ENCODE data around the gene UVRAG. TPM values are rescaled to one million over a fixed set of nuclear protein-coding genes. Genes with fewer than 3 reads are reported as not detected.
"Not testable (repeated sequence)": the region's sequence is repeated elsewhere in the genome, so short reads cannot be mapped to it uniquely, and the experiment has no call there.

The UVRAG gene
- total RNA-seq, 1 donor from 2014 or later = 44.7 TPM

GRCh38 chr11:75873417-75874221, 58.6 kb downstream of the UVRAG start:
- no peak for DNase-seq (ENCODE audit: extremely low read depth, low read depth, low spot score)

- DNase-seq (ENCODE audit: extremely low read depth, low read depth, low spot score) = no peak
Observed at GRCh38 chr11:75874684-75875341, 59.8 kb downstream of the UVRAG start.

GRCh38 chr11:75877327-75877726, 62.3 kb downstream of the UVRAG start:
- not testable (repeated sequence) for DNase-seq (ENCODE audit: extremely low read depth, low read depth, low spot score)

- not testable (repeated sequence) for DNase-seq (ENCODE audit: extremely low read depth, low read depth, low spot score)
Observed at GRCh38 chr11:75877931-75878330, 62.9 kb downstream of the UVRAG start.

GRCh38 chr11:75878933-75879332, 63.9 kb downstream of the UVRAG start:
- DNase-seq (ENCODE audit: extremely low read depth, low read depth, low spot score) = no peak

GRCh38 chr11:75879737-75880136, 64.7 kb downstream of the UVRAG start:
- DNase-seq (ENCODE audit: extremely low read depth, low read depth, low spot score) = no peak

- DNase-seq (ENCODE audit: extremely low read depth, low read depth, low spot score) = not testable (repeated sequence)
Observed at GRCh38 chr11:75880343-75880742, 65.3 kb downstream of the UVRAG start.

- DNase-seq (ENCODE audit: extremely low read depth, low read depth, low spot score) = no peak
Observed at GRCh38 chr11:75884321-75884720, 69.3 kb downstream of the UVRAG start.

GRCh38 chr11:75888416-75888815, 73.4 kb downstream of the UVRAG start:
- no peak for DNase-seq (ENCODE audit: extremely low read depth, low read depth, low spot score)

GRCh38 chr11:75891947-75892739, 77.1 kb downstream of the UVRAG start:
- no peak for DNase-seq (ENCODE audit: extremely low read depth, low read depth, low spot score)

- DNase-seq (ENCODE audit: extremely low read depth, low read depth, low spot score) = no peak
Observed at GRCh38 chr11:75893251-75893650, 78.2 kb downstream of the UVRAG start.

- DNase-seq (ENCODE audit: extremely low read depth, low read depth, low spot score) = no peak
Observed at GRCh38 chr11:75894036-75894585, 79.1 kb downstream of the UVRAG start.

GRCh38 chr11:75896843-75897419, 81.9 kb downstream of the UVRAG start:
- peak; percentile 34 for DNase-seq (ENCODE audit: extremely low read depth, low read depth, low spot score)

- no peak for DNase-seq (ENCODE audit: extremely low read depth, low read depth, low spot score)
Observed at GRCh38 chr11:75898871-75899270, 83.9 kb downstream of the UVRAG start.

- no peak for DNase-seq (ENCODE audit: extremely low read depth, low read depth, low spot score)
Observed at GRCh38 chr11:75899806-75900205, 84.8 kb downstream of the UVRAG start.

GRCh38 chr11:75900848-75901247, 85.8 kb downstream of the UVRAG start:
- no peak for DNase-seq (ENCODE audit: extremely low read depth, low read depth, low spot score)

- DNase-seq (ENCODE audit: extremely low read depth, low read depth, low spot score) = no peak
Observed at GRCh38 chr11:75902631-75903030, 87.6 kb downstream of the UVRAG start.

- DNase-seq (ENCODE audit: extremely low read depth, low read depth, low spot score) = no peak
Observed at GRCh38 chr11:75903276-75903675, 88.3 kb downstream of the UVRAG start.

GRCh38 chr11:75905434-75905833, 90.4 kb downstream of the UVRAG start:
- DNase-seq (ENCODE audit: extremely low read depth, low read depth, low spot score) = no peak

GRCh38 chr11:75907906-75908527, 93.0 kb downstream of the UVRAG start:
- DNase-seq (ENCODE audit: extremely low read depth, low read depth, low spot score) = no peak

All from glomerular endothelial cell (primary cell).